HepG2 (cell line): ENCODE results near the gene TALDO1. TPM values are rescaled to one million over a fixed set of nuclear protein-coding genes. Genes with fewer than 3 reads are reported as not detected.

ENCODE experiments used
- AGO2 ChIP-seq: fragments of 200-400 bp; formaldehyde crosslinking; optimal IDR thresholded peaks from 2 replicates; pipeline ENCODE3; 2017; ENCODE audit warnings: mild to moderate bottlenecking, low read depth, low read length, moderate library complexity
- DMAP1 ChIP-seq: IDR thresholded peaks from 2 replicates; pipeline ENCODE4 v1.6.1; 2016
- FOXC1 ChIP-seq: sonication (generic); formaldehyde crosslinking; IDR thresholded peaks from 2 replicates; pipeline ENCODE4 v1.8.0; 2022; ENCODE audit warnings: mild to moderate bottlenecking, missing genetic modification reagents, borderline replicate concordance
- HCFC1 ChIP-seq: fragments of 150-350 bp; IDR thresholded peaks from 2 replicates; pipeline ENCODE4 v1.6.1; 2014; ENCODE audit warnings: low read depth, low read length
- MXI1 ChIP-seq: IDR thresholded peaks from 3 replicates; pipeline ENCODE4 v1.6.1; 2012; ENCODE audit warnings: low read depth, low read length, inconsistent platforms, borderline replicate concordance
- NR2C2 ChIP-seq: sonication (generic); formaldehyde crosslinking; IDR thresholded peaks from 2 replicates; pipeline ENCODE4 v1.4.0; 2020; ENCODE audit warnings: missing genetic modification reagents, mild to moderate bottlenecking, moderate library complexity, borderline replicate concordance
- RBFOX2 ChIP-seq: fragments of 200-400 bp; formaldehyde crosslinking; IDR thresholded peaks from 2 replicates; pipeline ENCODE4 v1.6.1; 2017; ENCODE audit warnings: low read depth, mild to moderate bottlenecking, low read length
- SKI ChIP-seq: fragments of 450-650 bp; IDR thresholded peaks from one replicate; pipeline ENCODE4 v1.6.1; 2018; ENCODE audit warnings: mild to moderate bottlenecking; ENCODE audit not compliant: partially characterized antibody
- ZBTB39 ChIP-seq: sonication (generic); formaldehyde crosslinking; IDR thresholded peaks from 2 replicates; pipeline ENCODE4 v1.5.0; 2020; ENCODE audit warnings: missing genetic modification reagents
- ZNF12 ChIP-seq: sonication (generic); formaldehyde crosslinking; IDR thresholded peaks from 2 replicates; pipeline ENCODE4 v1.5.0; 2020; ENCODE audit warnings: missing genetic modification reagents
- ZNF614 ChIP-seq: IDR thresholded peaks from 2 replicates; pipeline ENCODE4 v1.6.1; 2018; ENCODE audit warnings: missing biosample characterization, missing genetic modification reagents, inconsistent platforms, borderline replicate concordance
- ZNF703 ChIP-seq: sonication (generic); formaldehyde crosslinking; IDR thresholded peaks from 2 replicates; pipeline ENCODE4 v1.5.1; 2020; ENCODE audit warnings: missing genetic modification reagents, mild to moderate bottlenecking, moderate library complexity, borderline replicate concordance
- ZNF768 ChIP-seq: sonication (generic); formaldehyde crosslinking; IDR thresholded peaks from 2 replicates; pipeline ENCODE4 v1.4.0; 2020; ENCODE audit warnings: missing genetic modification reagents
- ZNF776 ChIP-seq: sonication (generic); formaldehyde crosslinking; IDR thresholded peaks from 2 replicates; pipeline ENCODE4 v1.4.0; 2020; ENCODE audit warnings: mild to moderate bottlenecking, missing genetic modification reagents
- polyA plus RNA-seq, 8 experiments: library from polyadenylated mRNA; depleted of rRNA in 3 of 8; stranded (reverse) in 7 of 8; unstranded in 1 of 8; fragments of >200 nt; fragmentation: Illumina TruSeq in 4 of 8; extraction: Trizol in 4 of 8; gene quantifications; 2 replicates each; pipeline versions ENCODE4 v1.2.1 to v1.2.3, GENCODE V29; 2011 to 2016; ENCODE audit warnings: low read depth in 4 of 8, missing spikeins in 1 of 8, mixed read lengths in 1 of 8; ENCODE audit not compliant: insufficient read depth in 1 of 8
- total RNA-seq, 5 experiments: library from RNA; depleted of rRNA; stranded (reverse); fragments of >200 nt; fragmentation: Illumina TruSeq; extraction: Trizol; gene quantifications; 2 replicates each; pipeline ENCODE4 v1.2.3, GENCODE V29; 2016; ENCODE audit warnings: low read depth in 1 of 5
- TF ChIP-seq, protein P1 (sequence below): sonication (generic); formaldehyde crosslinking; conservative IDR thresholded peaks from 2 replicates; pipeline ENCODE4 v1.5.0; 2020; ENCODE audit warnings: missing genetic modification reagents
- TF ChIP-seq, protein P2 (sequence below): IDR thresholded peaks from 2 replicates; pipeline ENCODE4 v1.6.1; 2018; ENCODE audit warnings: missing genetic modification reagents
- TF ChIP-seq, protein P3 (sequence below): sonication (generic); formaldehyde crosslinking; IDR thresholded peaks from 2 replicates; pipeline ENCODE4 v1.4.0; 2020; ENCODE audit warnings: mild to moderate bottlenecking, missing genetic modification reagents
- TF ChIP-seq, protein P4 (sequence below): sonication (generic); formaldehyde crosslinking; IDR thresholded peaks from 2 replicates; pipeline ENCODE4 v1.4.0; 2020; ENCODE audit warnings: low read depth, mild to moderate bottlenecking, missing genetic modification reagents
- TF ChIP-seq, protein P5 (sequence below): IDR thresholded peaks from 2 replicates; pipeline ENCODE4 v1.6.1; 2016; ENCODE audit warnings: missing compliant biosample characterization, missing genetic modification reagents, borderline replicate concordance

Gene TALDO1
- total and polyA plus RNA-seq, 2 of the 13 experiments (the other 11 are each of a cell fraction or from before 2014, with no cell fraction given), result 107 to 240 TPM

DNA sequence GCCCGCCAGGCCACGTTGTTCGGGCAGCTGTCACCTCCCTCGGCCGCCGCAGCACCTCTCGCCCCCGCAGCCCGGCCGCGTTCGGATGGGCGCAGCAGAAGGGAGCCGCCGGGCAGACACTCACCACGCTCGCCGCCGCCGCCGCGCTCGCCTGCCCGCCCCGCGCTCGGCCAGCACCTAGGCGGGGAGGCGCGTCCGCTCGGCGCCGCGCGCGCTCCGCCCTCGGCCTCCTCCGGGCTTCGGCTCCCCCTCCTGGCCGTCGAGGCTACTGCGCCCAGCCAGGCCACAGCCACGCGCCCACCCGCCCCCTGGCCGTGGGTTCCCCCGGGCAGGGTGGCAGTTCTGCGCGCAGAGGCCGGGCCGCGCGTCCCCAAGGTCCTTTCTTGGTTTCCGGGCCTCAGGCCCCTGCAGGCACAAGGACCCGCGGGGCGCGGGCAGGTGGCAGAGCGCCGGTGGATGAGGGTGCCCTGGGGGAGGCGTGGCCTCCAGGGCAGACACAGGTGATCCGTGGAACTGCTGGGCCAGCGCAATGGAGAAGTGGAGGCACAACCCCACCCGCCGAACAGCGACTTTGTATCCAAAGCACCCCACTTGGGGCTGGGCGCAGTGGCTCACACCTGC, 50.9 kb downstream of the TALDO1 start, which contains the start of gene SLC25A22 (continued):
- TF ChIP-seq ZNF614 (CRISPR knock-in tag) (0 out of 2 replicates have a peak, but pooled peaks have one; percentile 13), ZNF776 (CRISPR knock-in tag) (peak; percentile 75; the same call in 1 of the 2 replicates), MXI1 (peak; percentile 86; the same call in 1 of the 3 replicates), HCFC1 (no peak), RBFOX2 (peak; percentile 68), FOXC1 (CRISPR knock-in tag) (no peak), ZNF703 (no peak; the same call in 1 of the 2 replicates), SKI (peak; percentile 74), NR2C2 (CRISPR knock-in tag) (no peak), ZNF12 (CRISPR knock-in tag) (no peak), ZBTB39 (CRISPR knock-in tag) (no peak), ZNF768 (CRISPR knock-in tag) (0 out of 2 replicates have a peak, but pooled peaks have one; percentile 10), AGO2 (peak; percentile 47), DMAP1 (peak; percentile 5; the same call in 1 of the 2 replicates)
- TF ChIP-seq, protein P1, sequence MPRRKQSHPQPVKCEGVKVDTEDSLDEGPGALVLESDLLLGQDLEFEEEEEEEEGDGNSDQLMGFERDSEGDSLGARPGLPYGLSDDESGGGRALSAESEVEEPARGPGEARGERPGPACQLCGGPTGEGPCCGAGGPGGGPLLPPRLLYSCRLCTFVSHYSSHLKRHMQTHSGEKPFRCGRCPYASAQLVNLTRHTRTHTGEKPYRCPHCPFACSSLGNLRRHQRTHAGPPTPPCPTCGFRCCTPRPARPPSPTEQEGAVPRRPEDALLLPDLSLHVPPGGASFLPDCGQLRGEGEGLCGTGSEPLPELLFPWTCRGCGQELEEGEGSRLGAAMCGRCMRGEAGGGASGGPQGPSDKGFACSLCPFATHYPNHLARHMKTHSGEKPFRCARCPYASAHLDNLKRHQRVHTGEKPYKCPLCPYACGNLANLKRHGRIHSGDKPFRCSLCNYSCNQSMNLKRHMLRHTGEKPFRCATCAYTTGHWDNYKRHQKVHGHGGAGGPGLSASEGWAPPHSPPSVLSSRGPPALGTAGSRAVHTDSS, result peak; percentile 53; the same call in 1 of the 2 replicates
- TF ChIP-seq, protein P2, sequence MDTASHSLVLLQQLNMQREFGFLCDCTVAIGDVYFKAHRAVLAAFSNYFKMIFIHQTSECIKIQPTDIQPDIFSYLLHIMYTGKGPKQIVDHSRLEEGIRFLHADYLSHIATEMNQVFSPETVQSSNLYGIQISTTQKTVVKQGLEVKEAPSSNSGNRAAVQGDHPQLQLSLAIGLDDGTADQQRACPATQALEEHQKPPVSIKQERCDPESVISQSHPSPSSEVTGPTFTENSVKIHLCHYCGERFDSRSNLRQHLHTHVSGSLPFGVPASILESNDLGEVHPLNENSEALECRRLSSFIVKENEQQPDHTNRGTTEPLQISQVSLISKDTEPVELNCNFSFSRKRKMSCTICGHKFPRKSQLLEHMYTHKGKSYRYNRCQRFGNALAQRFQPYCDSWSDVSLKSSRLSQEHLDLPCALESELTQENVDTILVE (CRISPR knock-in tag), result no peak
- TF ChIP-seq, protein P3, sequence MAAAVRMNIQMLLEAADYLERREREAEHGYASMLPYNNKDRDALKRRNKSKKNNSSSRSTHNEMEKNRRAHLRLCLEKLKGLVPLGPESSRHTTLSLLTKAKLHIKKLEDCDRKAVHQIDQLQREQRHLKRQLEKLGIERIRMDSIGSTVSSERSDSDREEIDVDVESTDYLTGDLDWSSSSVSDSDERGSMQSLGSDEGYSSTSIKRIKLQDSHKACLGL (CRISPR knock-in tag), result no peak
- TF ChIP-seq, protein P4, sequence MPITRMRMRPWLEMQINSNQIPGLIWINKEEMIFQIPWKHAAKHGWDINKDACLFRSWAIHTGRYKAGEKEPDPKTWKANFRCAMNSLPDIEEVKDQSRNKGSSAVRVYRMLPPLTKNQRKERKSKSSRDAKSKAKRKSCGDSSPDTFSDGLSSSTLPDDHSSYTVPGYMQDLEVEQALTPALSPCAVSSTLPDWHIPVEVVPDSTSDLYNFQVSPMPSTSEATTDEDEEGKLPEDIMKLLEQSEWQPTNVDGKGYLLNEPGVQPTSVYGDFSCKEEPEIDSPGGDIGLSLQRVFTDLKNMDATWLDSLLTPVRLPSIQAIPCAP, result no peak
- TF ChIP-seq, protein P5, sequence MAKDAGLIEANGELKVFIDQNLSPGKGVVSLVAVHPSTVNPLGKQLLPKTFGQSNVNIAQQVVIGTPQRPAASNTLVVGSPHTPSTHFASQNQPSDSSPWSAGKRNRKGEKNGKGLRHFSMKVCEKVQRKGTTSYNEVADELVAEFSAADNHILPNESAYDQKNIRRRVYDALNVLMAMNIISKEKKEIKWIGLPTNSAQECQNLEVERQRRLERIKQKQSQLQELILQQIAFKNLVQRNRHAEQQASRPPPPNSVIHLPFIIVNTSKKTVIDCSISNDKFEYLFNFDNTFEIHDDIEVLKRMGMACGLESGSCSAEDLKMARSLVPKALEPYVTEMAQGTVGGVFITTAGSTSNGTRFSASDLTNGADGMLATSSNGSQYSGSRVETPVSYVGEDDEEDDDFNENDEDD (CRISPR knock-in tag), result peak; percentile 24; the same call in 1 of the 2 replicates
